RWPE1 (cell line): Measurements from ENCODE around the gene KRT1.

ENCODE experiments used
- CTCF ChIA-PET: fragments of 350-600 bp; sonication (Branson Sonifier 250); formaldehyde crosslinking; extraction: SDS; loops from one replicate; lab custom pipeline; 2021; lab: Yijun Ruan, JAX
- POLR2A ChIA-PET: fragments of 400-600 bp; formaldehyde crosslinking; extraction: SDS; loops from one replicate; lab custom pipeline; 2020; ENCODE audit warnings: antibody characterized with exemption; ENCODE audit not compliant: low non-redundant PET; lab: Yijun Ruan, JAX
- DNase-seq: peaks from one replicate; pipeline ENCODE4 v3.0.0; 2012; ENCODE audit warnings: low spot score
- H3K27ac ChIP-seq: fragments of 450-650 bp; 2 replicates; pipeline ENCODE4 v1.5.1; 2017
- TF ChIP-seq, protein P1 (sequence below): fragments of 450-650 bp; conservative IDR thresholded peaks from 2 replicates; pipeline ENCODE4 v1.5.1; 2017; ENCODE audit warnings: low read depth, mild to moderate bottlenecking

Gene KRT1

GRCh38 chr12:52661668-52662067 lies 18.5 kb downstream of the KRT1 start:
- ChIA-PET CTCF (no interaction called here), POLR2A (no interaction called here)
- no peak overlapping the region for H3K27ac ChIP-seq
- TF ChIP-seq, protein P1, sequence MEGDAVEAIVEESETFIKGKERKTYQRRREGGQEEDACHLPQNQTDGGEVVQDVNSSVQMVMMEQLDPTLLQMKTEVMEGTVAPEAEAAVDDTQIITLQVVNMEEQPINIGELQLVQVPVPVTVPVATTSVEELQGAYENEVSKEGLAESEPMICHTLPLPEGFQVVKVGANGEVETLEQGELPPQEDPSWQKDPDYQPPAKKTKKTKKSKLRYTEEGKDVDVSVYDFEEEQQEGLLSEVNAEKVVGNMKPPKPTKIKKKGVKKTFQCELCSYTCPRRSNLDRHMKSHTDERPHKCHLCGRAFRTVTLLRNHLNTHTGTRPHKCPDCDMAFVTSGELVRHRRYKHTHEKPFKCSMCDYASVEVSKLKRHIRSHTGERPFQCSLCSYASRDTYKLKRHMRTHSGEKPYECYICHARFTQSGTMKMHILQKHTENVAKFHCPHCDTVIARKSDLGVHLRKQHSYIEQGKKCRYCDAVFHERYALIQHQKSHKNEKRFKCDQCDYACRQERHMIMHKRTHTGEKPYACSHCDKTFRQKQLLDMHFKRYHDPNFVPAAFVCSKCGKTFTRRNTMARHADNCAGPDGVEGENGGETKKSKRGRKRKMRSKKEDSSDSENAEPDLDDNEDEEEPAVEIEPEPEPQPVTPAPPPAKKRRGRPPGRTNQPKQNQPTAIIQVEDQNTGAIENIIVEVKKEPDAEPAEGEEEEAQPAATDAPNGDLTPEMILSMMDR: no peak
- no peak for DNase-seq

DNA sequence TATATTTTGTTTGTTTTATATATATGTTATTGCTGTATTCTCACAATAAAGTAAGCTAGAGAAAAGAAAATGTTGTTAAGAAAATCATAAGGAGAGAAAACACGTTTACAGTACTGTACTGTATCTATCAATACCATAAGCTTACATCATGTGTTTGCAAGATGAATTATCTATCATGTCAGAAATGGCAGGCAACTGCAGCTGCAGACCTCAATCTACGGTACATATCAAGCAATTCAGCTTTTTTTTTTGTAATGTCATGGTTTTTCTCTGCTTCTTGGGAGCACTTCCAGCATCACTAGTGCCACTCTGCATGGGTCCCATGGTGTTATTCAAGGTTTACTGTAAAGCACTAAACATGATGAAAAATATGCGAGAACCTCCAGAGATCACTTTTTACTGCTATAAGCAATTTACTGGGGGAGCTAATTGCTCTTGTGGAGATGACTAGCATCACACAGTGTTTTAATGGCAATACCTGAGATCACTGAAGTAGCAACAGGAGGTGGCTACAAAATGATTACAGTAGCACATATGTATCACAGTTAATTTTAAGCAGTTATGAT lies 19.2 kb downstream of the KRT1 start:
- TF ChIP-seq, protein P1: no peak
- H3K27ac ChIP-seq: no peak overlapping the region
- CTCF ChIA-PET: interaction anchor here (0.5 to 0.7 kb wide), 2 partner anchors 193 to 494 kb away, joined by 3 to 4 read pairs; no protein-coding TSS in a partner anchor
- POLR2A ChIA-PET: no interaction called here
- no peak for DNase-seq

GRCh38 chr12:52659951-52660350 lies 20.3 kb downstream of the KRT1 start:
- POLR2A ChIA-PET: no interaction called here
- no peak for DNase-seq
- H3K27ac ChIP-seq: no peak overlapping the region
- CTCF ChIA-PET: interaction anchor here (0.6 kb wide), 1 partner anchor 809 kb away, joined by 5 read pairs; no protein-coding TSS in a partner anchor
- TF ChIP-seq, protein P1: no peak

DNA sequence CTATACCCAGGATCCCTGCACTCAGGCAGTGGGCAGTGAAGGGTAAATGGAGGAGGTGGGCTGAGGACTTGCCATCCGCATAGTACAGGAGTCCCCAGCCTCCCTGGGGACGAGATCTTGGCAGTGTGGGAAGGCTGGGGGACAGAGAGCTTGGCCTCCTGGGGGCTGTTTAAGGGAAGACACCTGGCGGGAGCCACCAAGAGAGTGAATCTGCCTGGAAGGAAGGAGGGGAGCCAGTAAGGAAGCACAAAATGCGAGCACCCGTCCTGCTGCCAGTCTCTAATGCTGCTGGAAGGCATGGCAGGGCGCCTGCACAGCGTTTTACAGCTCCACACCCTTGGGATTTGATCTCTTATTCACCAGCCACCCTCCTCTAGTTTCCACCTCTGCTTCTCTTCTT lies 20.8 kb downstream of the KRT1 start:
- no peak for DNase-seq
- TF ChIP-seq, protein P1: no peak
- ChIA-PET POLR2A (no interaction called here), CTCF (interaction anchor here (0.6 kb wide), 1 partner anchor 808 kb away, joined by 5 read pairs; no protein-coding TSS in a partner anchor)
- no peak overlapping the region for H3K27ac ChIP-seq

DNA sequence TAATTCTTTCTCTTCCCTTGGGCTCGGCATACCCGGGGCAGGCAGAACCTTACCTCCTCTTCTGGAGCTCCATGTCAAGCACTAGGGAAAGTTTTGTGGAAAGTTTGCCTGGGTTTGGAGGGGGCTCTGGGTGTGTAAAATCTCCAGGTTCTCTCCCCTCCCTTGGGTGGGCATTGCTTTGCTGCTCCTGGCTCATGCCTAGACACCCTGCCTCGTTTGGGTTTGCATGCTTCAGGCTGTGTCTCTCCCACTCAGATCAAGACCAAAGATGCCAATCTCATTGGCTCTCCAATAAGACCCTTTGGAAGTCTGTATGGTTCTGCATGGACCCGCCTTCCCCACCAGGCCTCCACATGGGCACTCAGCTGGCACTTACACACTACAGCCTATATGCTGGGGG lies 22.0 kb downstream of the KRT1 start:
- TF ChIP-seq, protein P1: no peak

GRCh38 chr12:52657250-52657902 lies 22.8 kb downstream of the KRT1 start:
- TF ChIP-seq, protein P1: no peak
- no peak for DNase-seq
- ChIA-PET POLR2A (no interaction called here), CTCF (interaction anchor here (0.7 kb wide), 1 partner anchor 537 kb away, joined by 4 read pairs; no protein-coding TSS in a partner anchor)
- no peak overlapping the region for H3K27ac ChIP-seq

More for the DNA sequence above, 22.0 kb downstream of the KRT1 start:
- no peak overlapping the region for H3K27ac ChIP-seq
- CTCF ChIA-PET: interaction anchor here (0.6 kb wide), 1 partner anchor 207 kb away, joined by 4 read pairs; no protein-coding TSS in a partner anchor
- DNase-seq: no peak
- POLR2A ChIA-PET: no interaction called here
